COLO829 (cell line): ENCODE data around the gene RPRD2.
"Not testable (repeated sequence)": the region's sequence is repeated elsewhere in the genome, so short reads cannot be mapped to it uniquely, and the experiment has no call there.

ENCODE experiments used
- DNase-seq: peaks from one replicate; pipeline ENCODE4 v3.0.0; 2012; ENCODE audit warnings: low spot score

Gene RPRD2

GRCh38 chr1:150389650-150390049 lies 25.7 kb downstream of the RPRD2 start:
- DNase-seq = no peak

GRCh38 chr1:150392627-150393026 lies 28.7 kb downstream of the RPRD2 start:
- no peak for DNase-seq

- DNase-seq = not testable (repeated sequence)
These were observed 31.2 kb downstream of the RPRD2 start for GRCh38 chr1:150395115-150395514.

- no peak for DNase-seq
These were observed 33.6 kb downstream of the RPRD2 start for GRCh38 chr1:150397392-150398032.

GRCh38 chr1:150404465-150404864 lies 40.5 kb downstream of the RPRD2 start:
- DNase-seq = no peak

- no peak for DNase-seq
These were observed 41.7 kb downstream of the RPRD2 start for GRCh38 chr1:150405660-150406059.

GRCh38 chr1:150406483-150406882 lies 42.5 kb downstream of the RPRD2 start:
- no peak for DNase-seq

GRCh38 chr1:150407330-150407729 lies 43.4 kb downstream of the RPRD2 start:
- no peak for DNase-seq

GRCh38 chr1:150408800-150409199 lies 44.9 kb downstream of the RPRD2 start:
- DNase-seq = no peak

GRCh38 chr1:150409504-150410362 lies 45.8 kb downstream of the RPRD2 start:
- no peak for DNase-seq

- peak; percentile 97 for DNase-seq
These were observed 46.7 kb downstream of the RPRD2 start for GRCh38 chr1:150410582-150411101.

GRCh38 chr1:150414592-150414991 lies 50.6 kb downstream of the RPRD2 start:
- no peak for DNase-seq

- no peak for DNase-seq
These were observed 51.9 kb downstream of the RPRD2 start for GRCh38 chr1:150415800-150416199.

- DNase-seq = no peak
These were observed 56.8 kb downstream of the RPRD2 start for GRCh38 chr1:150420560-150421265.

- DNase-seq = no peak
These were observed 58.6 kb downstream of the RPRD2 start for GRCh38 chr1:150422541-150422940.

GRCh38 chr1:150429805-150430204 lies 65.9 kb downstream of the RPRD2 start:
- no peak for DNase-seq

- peak; percentile 77 for DNase-seq
These were observed 77.2 kb downstream of the RPRD2 start for GRCh38 chr1:150441121-150441520.

- DNase-seq = no peak
These were observed 80.3 kb downstream of the RPRD2 start for GRCh38 chr1:150444232-150444631.

- DNase-seq = no peak
These were observed 92.2 kb downstream of the RPRD2 start for GRCh38 chr1:150456146-150456647.

GRCh38 chr1:150464422-150464826 lies 100.5 kb downstream of the RPRD2 start:
- peak; percentile 66 for DNase-seq

- no peak for DNase-seq
These were observed 103.0 kb downstream of the RPRD2 start for GRCh38 chr1:150466964-150467363.

- no peak for DNase-seq
These were observed 105.3 kb downstream of the RPRD2 start for GRCh38 chr1:150469291-150469690.
